Measurements from ENCODE around the gene ST7L. TPM values are rescaled to one million over a fixed set of nuclear protein-coding genes. Genes with fewer than 3 reads are reported as not detected.

The ST7L gene
- total RNA-seq, 2 experiments from 2014 or later = 10.0 to 10.6 TPM

DNA sequence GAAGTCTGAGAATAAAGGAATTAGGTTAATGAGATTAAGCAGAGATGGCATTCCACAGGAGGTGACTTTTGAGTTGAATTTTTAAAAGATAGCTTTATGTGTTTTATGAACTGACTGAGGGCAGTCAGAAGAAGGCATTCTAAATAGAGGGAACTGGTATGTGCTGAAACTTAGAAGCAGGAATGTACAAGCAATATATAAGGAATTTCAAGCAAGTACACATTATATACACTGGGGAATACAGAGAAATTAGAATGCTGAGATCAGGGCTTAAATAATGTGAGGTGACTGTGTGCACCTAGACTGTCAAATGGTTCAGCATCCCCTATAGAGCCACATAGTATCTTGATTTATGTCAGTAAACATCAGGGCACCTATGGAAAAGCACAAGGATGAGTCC is 90.9 kb downstream of the ST7L start:
- no peak overlapping the region for H3K27ac Mint-ChIP-seq
- DNase-seq = no peak
- H3K27me3 Mint-ChIP-seq = no peaks in the 10 kb centered on the region
- POLR2A ChIA-PET = no interaction called here
- no peaks in the 10 kb centered on the region for H3K4me1 Mint-ChIP-seq
- H3K36me3 Mint-ChIP-seq (ENCODE audit: low read depth) = peaks cover 3% of the 10 kb centered on the region
- H3K9me3 Mint-ChIP-seq (ENCODE audit: low read depth) = no peaks in the 10 kb centered on the region
- CTCF ChIA-PET = no interaction called here
- H3K4me3 Mint-ChIP-seq = no peak overlapping the region
- intact Hi-C loops (cut with DNase I, micrococcal nuclease) = no loop called here
- ATAC-seq = no peak

GRCh38 chr1:112527266-112528010 is 91.5 kb downstream of the ST7L start:
- Mint-ChIP-seq H3K9me3 (ENCODE audit: low read depth) (no peaks in the 10 kb centered on the region), H3K4me1 (no peaks in the 10 kb centered on the region), H3K36me3 (ENCODE audit: low read depth) (peaks cover 3% of the 10 kb centered on the region), H3K27ac (no peak overlapping the region), H3K27me3 (no peaks in the 10 kb centered on the region), H3K4me3 (no peak overlapping the region)
- no peak for DNase-seq
- POLR2A ChIA-PET = interaction anchor here (0.6 kb wide), 1 partner anchor 111 kb away, joined by 3 read pairs; no protein-coding TSS in a partner anchor
- ATAC-seq = no peak
- intact Hi-C loops (cut with DNase I, micrococcal nuclease) = no loop called here
- CTCF ChIA-PET = no interaction called here

- DNase-seq = no peak
- Mint-ChIP-seq H3K4me1 (no peaks in the 10 kb centered on the region), H3K27me3 (no peaks in the 10 kb centered on the region), H3K36me3 (ENCODE audit: low read depth) (peaks cover 3% of the 10 kb centered on the region), H3K9me3 (ENCODE audit: low read depth) (no peaks in the 10 kb centered on the region), H3K4me3 (no peak overlapping the region), H3K27ac (no peak overlapping the region)
- POLR2A ChIA-PET = no interaction called here
- CTCF ChIA-PET = interaction anchor here (0.5 to 1.2 kb wide), 2 partner anchors 23 to 614 kb away, joined by 3 to 5 read pairs; no protein-coding TSS in a partner anchor
- intact Hi-C loops (cut with DNase I, micrococcal nuclease) = no loop called here
- ATAC-seq = no peak
Measured at GRCh38 chr1:112524986-112525385, 94.0 kb downstream of the ST7L start.

DNA sequence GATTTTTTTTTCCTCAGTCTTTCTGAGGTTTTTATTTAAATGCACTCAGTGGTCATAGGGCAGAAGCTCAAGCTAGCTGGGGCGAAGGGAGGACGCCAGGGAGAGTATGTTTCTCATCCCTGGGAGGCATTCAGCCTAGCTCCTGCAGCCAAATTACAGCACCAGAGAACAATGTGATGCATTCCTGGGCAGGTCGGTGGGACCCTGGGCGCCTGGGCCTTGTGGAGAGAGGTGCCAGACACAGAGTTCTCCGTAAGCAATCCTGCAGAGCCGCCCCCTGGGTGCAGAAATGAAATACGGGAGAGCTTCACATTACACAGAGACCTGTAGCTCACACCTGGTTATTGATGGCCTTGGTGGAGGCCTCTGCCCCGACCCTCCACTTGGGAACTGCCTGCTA is 94.7 kb downstream of the ST7L start:
- Mint-ChIP-seq H3K9me3 (ENCODE audit: low read depth) (no peaks in the 10 kb centered on the region), H3K4me1 (no peaks in the 10 kb centered on the region), H3K36me3 (ENCODE audit: low read depth) (peaks cover 3% of the 10 kb centered on the region), H3K27me3 (no peaks in the 10 kb centered on the region), H3K4me3 (no peak overlapping the region), H3K27ac (no peak overlapping the region)
- intact Hi-C loops (cut with DNase I, micrococcal nuclease) = no loop called here
- ChIA-PET CTCF (no interaction called here), POLR2A (no interaction called here)
- DNase-seq = no peak
- ATAC-seq = no peak

DNA sequence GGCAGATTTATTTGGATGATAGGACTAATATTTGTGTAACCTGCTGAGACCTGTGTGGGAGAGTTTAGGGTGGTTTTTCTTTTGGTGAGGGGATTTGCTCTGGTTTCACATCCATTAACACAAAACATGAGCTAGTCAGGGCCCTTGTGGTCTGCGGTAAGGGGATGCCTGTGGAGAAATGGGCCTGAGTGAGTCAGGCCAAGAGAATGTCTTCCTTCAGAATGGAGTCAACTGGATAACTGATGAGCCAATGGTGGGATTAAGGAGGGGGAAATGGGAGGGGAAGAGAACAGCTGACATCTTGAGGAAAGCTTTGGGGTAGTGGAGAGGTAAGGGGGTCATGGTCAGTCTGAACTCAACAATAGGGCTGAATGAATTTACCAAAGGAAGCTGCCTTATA is 96.3 kb downstream of the ST7L start:
- Mint-ChIP-seq H3K27me3 (no peaks in the 10 kb centered on the region), H3K9me3 (ENCODE audit: low read depth) (no peaks in the 10 kb centered on the region), H3K4me3 (no peak overlapping the region), H3K27ac (no peak overlapping the region), H3K4me1 (no peaks in the 10 kb centered on the region), H3K36me3 (ENCODE audit: low read depth) (no peaks in the 10 kb centered on the region)
- intact Hi-C loops (cut with DNase I, micrococcal nuclease) = no loop called here
- ChIA-PET CTCF (interaction anchor here (1.1 kb wide), 1 partner anchor 186 kb away, joined by 3 read pairs; no protein-coding TSS in a partner anchor), POLR2A (interaction anchor here (0.5 kb wide), 1 partner anchor 232 kb away, joined by 4 read pairs; no protein-coding TSS in a partner anchor)
- no peak for DNase-seq
- no peak for ATAC-seq

DNA sequence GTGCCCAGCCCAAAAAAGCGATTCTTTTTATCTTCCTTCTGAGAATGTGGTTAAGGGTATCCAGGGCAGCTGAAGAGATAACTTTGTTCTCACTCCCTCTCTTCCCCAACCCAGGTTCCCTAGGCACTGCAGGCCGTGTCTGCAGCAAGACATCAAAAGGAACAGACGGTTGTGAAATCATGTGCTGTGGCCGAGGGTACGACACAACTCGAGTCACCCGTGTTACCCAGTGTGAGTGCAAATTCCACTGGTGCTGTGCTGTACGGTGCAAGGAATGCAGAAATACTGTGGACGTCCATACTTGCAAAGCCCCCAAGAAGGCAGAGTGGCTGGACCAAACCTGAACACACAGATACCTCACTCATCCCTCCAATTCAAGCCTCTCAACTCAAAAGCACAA is 98.8 kb downstream of the ST7L start:
- Mint-ChIP-seq H3K27me3 (no peaks in the 10 kb centered on the region), H3K4me1 (no peaks in the 10 kb centered on the region), H3K9me3 (ENCODE audit: low read depth) (no peaks in the 10 kb centered on the region), H3K36me3 (ENCODE audit: low read depth) (no peaks in the 10 kb centered on the region), H3K4me3 (no peak overlapping the region), H3K27ac (no peak overlapping the region)
- ATAC-seq = no peak
- ChIA-PET CTCF (no interaction called here), POLR2A (no interaction called here)
- intact Hi-C loops (cut with DNase I, micrococcal nuclease) = no loop called here
- no peak for DNase-seq

DNA sequence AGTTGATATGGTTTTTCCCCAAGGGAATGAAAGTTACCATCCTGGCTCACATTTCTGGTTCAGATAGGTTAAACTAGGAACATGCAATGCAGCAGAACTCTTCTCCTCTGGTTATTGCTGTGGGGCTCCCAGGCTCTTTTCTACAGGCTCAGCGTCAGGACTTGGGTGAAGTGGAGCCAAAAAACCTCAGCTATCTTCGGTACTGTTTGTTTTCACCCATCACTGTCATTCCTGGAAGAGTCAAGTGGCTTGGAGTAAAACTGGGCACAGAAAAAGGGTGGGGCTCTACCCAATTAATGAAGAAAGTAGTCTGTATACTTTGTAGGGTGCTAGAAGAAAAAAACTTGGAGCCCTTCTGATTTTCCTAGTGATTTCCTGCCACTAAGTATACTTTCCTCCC is 100.8 kb downstream of the ST7L start:
- POLR2A ChIA-PET = no interaction called here
- no peak overlapping the region for H3K27ac Mint-ChIP-seq

DNA sequence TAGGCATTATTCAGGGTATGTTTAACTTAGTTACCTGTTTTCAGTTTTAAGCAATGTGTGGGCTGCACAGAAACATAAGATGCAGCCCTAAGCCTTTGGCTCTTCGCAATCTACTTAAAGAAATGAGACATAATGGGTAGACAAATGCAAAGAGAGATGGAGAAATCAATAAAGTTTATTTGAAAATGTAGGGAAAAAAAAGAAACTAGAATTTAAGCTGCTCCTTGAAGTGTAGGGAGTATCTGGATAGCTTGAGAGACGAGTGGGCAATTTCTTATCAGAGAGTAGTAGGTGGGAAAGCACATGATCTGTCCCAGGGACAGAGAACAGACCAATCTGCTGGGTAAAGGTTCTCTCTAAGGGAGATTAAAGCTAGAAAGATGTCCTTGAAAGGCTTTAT is 101.3 kb downstream of the ST7L start:
- POLR2A ChIA-PET = no interaction called here
- no peaks in the 10 kb centered on the region for H3K27me3 Mint-ChIP-seq
- DNase-seq = no peak
- no peak overlapping the region for H3K27ac Mint-ChIP-seq
- intact Hi-C loops (cut with DNase I, micrococcal nuclease) = no loop called here
- H3K9me3 Mint-ChIP-seq (ENCODE audit: low read depth) = no peaks in the 10 kb centered on the region
- CTCF ChIA-PET = interaction anchor here (0.6 to 0.8 kb wide), 2 partner anchors 13 to 49 kb away, joined by 3 to 4 read pairs; no protein-coding TSS in a partner anchor
- no peaks in the 10 kb centered on the region for H3K36me3 Mint-ChIP-seq (ENCODE audit: low read depth)
- H3K4me1 Mint-ChIP-seq = no peaks in the 10 kb centered on the region
- no peak for ATAC-seq
- H3K4me3 Mint-ChIP-seq = no peak overlapping the region

More for the DNA sequence above, 100.8 kb downstream of the ST7L start:
- no peak for DNase-seq
- Mint-ChIP-seq H3K4me1 (no peaks in the 10 kb centered on the region), H3K27me3 (no peaks in the 10 kb centered on the region), H3K9me3 (ENCODE audit: low read depth) (no peaks in the 10 kb centered on the region), H3K36me3 (ENCODE audit: low read depth) (no peaks in the 10 kb centered on the region), H3K4me3 (no peak overlapping the region)
- CTCF ChIA-PET = interaction anchor here (0.8 kb wide), 1 partner anchor 14 kb away, joined by 4 read pairs; no protein-coding TSS in a partner anchor
- no peak for ATAC-seq
- intact Hi-C loops (cut with DNase I, micrococcal nuclease) = no loop called here

DNA sequence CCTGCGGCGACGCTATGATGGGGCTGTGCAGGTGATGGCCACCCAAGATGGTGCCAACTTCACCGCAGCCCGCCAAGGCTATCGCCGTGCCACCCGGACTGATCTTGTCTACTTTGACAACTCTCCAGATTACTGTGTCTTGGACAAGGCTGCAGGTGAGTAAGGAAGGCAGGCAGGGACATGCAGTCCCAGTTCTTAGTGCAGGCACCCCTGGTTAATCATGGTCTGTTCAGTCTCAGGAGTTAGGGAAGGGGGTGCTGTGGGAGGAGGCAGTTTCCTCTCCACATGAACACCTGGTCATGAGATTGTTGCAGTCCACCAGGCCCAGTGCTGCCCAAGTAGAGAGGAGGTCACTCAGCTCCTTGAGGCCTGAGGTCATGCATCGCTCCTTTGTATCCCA is 101.7 kb downstream of the ST7L start:
- Mint-ChIP-seq H3K9me3 (ENCODE audit: low read depth) (no peaks in the 10 kb centered on the region), H3K4me1 (no peaks in the 10 kb centered on the region), H3K27ac (no peak overlapping the region), H3K36me3 (ENCODE audit: low read depth) (no peaks in the 10 kb centered on the region), H3K27me3 (no peaks in the 10 kb centered on the region), H3K4me3 (no peak overlapping the region)
- DNase-seq (no peak), ATAC-seq (no peak)
- intact Hi-C loops (cut with DNase I, micrococcal nuclease) = no loop called here
- ChIA-PET POLR2A (no interaction called here), CTCF (interaction anchor here (0.6 to 0.8 kb wide), 2 partner anchors 13 to 48 kb away, joined by 3 to 4 read pairs; no protein-coding TSS in a partner anchor)

GRCh38 chr1:112516141-112516540 is 102.8 kb downstream of the ST7L start:
- Mint-ChIP-seq H3K27me3 (no peaks in the 10 kb centered on the region), H3K9me3 (ENCODE audit: low read depth) (no peaks in the 10 kb centered on the region), H3K4me1 (no peaks in the 10 kb centered on the region), H3K27ac (no peak overlapping the region), H3K36me3 (ENCODE audit: low read depth) (no peaks in the 10 kb centered on the region), H3K4me3 (no peak overlapping the region)
- ATAC-seq (no peak), DNase-seq (no peak)
- CTCF ChIA-PET = no interaction called here
- POLR2A ChIA-PET = no interaction called here
- intact Hi-C loops (cut with DNase I, micrococcal nuclease) = no loop called here

GRCh38 chr1:112515311-112516009 is 103.5 kb downstream of the ST7L start:
- no peaks in the 10 kb centered on the region for H3K27me3 Mint-ChIP-seq

GRCh38 chr1:112514901-112515300 is 104.0 kb downstream of the ST7L start:
- ATAC-seq = no peak
- peaks cover 3% of the 10 kb centered on the region for H3K27me3 Mint-ChIP-seq
- ChIA-PET CTCF (interaction anchor here (1.3 kb wide), 1 partner anchor 13 kb away, joined by 5 read pairs; no protein-coding TSS in a partner anchor), POLR2A (no interaction called here)
- no peaks in the 10 kb centered on the region for H3K9me3 Mint-ChIP-seq (ENCODE audit: low read depth)
- H3K4me1 Mint-ChIP-seq = no peaks in the 10 kb centered on the region
- no peaks in the 10 kb centered on the region for H3K36me3 Mint-ChIP-seq (ENCODE audit: low read depth)
- no peak for DNase-seq
- intact Hi-C loops (cut with DNase I, micrococcal nuclease) = no loop called here
- no peak overlapping the region for H3K4me3 Mint-ChIP-seq
- H3K27ac Mint-ChIP-seq = no peak overlapping the region

More at GRCh38 chr1:112515311-112516009, 103.5 kb downstream of the ST7L start:
- H3K4me3 Mint-ChIP-seq = no peak overlapping the region
- no peak overlapping the region for H3K27ac Mint-ChIP-seq
- CTCF ChIA-PET = no interaction called here
- ATAC-seq (no peak), DNase-seq (no peak)
- intact Hi-C loops (cut with DNase I, micrococcal nuclease) = no loop called here
- no peaks in the 10 kb centered on the region for H3K4me1 Mint-ChIP-seq
- H3K9me3 Mint-ChIP-seq (ENCODE audit: low read depth) = no peaks in the 10 kb centered on the region
- POLR2A ChIA-PET = no interaction called here
- no peaks in the 10 kb centered on the region for H3K36me3 Mint-ChIP-seq (ENCODE audit: low read depth)

All from activated CD4-positive, alpha-beta T cell treated with anti-CD3 and anti-CD28 coated beads for 36 hours (primary cell).